H54 (cell line): Measurements from ENCODE around the gene TCP11L2.

ENCODE experiments used
- DNase-seq: peaks from one replicate; pipeline ENCODE4 v3.0.0; 2011; ENCODE audit warnings: low spot score, mixed read lengths; ENCODE audit not compliant: insufficient read length
- FAIRE-seq: peaks from 3 replicates; lab custom pipeline; 2011; peaks lifted over from hg19 to GRCh38; lab: Jason Lieb, UNC
- POLR2A ChIP-seq: IDR thresholded peaks from 2 replicates; pipeline ENCODE4 v1.6.1; 2011; ENCODE audit warnings: low read depth, mild to moderate bottlenecking, low read length

Gene TCP11L2

DNA sequence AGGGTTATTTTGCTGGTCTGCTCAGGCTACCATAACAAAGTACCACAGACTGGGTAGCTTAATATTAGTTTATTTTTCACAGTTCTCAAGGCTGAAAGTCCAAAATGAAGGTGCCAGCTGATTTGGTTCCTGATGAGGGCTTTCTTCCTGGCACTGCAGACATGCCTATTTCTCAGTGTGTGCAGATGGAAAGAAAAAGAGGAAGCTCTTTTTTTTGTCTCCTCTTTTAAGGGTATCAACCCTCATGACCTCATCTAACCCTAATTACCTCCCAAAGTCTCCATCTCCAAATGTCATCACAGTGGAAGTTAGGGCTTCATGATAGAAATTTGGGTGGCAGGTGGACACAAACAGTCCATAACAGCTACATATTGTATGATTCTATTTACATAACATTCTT is 30.0 kb downstream of the TCP11L2 start:
- DNase-seq (no peak), FAIRE-seq (no peak)
- TF ChIP-seq POLR2A, result no peak

DNA sequence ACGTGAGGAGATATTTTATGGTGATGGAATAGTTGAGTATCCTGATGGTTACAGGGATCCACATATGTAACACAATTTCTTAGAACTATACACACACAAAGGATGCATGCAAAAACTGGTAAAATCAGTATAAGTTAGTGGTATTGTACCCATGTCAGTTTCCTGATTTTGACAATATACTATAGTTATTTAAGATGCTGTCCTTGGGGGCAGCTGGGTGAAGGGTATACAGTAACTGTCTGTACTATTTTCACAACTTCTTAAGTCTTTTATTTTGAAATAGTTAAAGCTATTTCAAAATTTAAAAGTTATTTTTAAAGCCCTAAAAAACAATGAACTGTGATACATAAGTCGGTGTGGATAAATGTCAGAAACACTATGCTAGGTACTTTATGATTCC is 30.5 kb downstream of the TCP11L2 start:
- no peak for TF ChIP-seq POLR2A
- DNase-seq (no peak), FAIRE-seq (no peak)

DNA sequence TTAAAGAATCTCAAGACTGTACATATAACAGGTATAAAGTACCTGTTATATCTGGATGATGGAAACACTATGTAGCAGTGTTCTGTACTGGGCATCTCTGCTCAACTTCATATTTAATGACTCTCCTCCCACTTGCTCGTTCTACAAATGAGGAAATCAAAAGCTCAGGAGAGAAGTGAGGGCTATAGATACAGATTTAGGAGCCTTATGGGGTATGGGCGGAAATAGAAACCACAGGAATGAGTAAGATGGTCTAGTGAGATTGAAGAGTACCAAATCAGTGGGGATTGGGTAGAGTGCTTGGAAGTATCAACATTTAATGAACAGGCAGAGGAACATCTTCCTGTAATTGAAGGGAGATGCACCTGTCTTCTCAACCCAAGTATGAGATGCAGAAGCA is 31.2 kb downstream of the TCP11L2 start:
- no peak for FAIRE-seq
- DNase-seq, result no peak
- TF ChIP-seq POLR2A, result no peak

DNA sequence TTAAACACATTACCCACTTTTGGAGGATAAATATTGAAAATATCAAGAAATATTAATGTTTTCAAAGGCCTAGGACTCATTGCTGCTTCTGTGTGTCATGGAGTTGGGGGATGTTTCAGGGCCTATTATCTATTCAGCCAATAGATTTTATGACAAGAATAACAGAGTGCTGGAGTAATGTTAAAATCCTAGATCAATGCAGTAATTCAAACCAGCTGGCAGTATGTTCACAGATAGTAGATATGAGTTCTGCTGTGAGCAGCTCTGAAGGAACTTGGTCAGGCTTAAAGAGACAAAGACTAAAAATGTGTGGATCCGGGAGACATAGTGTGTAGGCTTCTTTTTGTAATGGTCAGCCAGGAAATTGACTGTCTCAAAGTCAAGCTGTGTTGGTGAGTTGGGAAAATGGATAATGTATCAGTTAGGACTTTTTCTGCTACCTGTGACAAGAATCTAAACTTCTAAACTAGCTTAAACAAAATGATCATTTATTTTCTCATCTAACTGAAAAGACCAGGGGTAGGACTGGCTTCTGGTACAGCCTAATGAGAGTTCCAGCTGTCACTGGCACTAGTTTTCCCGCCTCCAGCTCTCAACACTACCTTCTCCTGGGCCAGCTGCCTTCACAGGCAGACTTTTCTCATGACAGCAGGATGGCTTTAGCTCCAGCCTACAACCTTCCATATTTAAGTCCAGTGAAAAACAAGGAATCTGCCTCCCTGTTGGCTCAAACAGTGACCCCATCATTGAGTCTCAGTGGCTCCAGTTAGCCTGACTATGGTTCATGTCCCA is 38.7 kb downstream of the TCP11L2 start:
- no peak for TF ChIP-seq POLR2A
- FAIRE-seq (no peak), DNase-seq (no peak)

DNA sequence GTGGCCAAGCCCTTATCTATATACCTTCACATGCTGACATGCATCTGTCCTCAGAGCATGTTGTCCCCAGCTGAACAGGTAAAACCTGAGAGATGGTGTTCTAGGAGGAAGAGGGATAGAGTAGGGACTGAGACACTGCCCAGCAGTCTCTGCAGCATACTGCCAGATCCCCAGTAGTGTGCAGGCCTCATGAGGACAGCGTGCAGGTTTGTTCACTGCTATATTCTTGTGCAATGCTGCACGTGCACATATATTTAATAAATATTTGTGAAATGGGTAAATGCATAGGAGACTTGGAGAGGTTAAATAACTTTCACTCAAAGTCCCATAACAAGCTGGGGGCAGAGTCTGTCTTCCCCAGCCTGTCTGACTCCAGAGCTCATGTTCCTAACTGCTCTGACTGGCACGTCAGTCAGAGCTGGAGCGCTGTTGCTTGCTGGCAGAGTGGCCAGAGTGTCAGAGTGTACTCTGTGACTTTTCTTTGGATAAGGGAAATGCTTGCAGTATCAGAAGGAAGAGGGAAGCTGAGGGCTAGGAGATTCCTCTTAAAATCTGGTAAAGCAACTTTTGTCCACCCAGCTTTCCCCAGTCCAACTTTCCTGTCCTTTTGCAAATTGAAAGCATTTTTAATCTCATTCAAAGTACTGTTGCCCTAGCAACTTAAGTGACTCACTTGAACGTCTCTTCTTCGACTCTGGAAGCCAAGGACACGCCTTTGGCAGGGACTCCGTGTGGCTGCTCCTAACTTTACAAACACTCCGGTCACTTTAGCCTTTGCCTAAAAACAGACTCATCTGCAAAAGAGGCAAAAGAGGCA is 40.1 kb downstream of the TCP11L2 start:
- DNase-seq (peak; percentile 29), FAIRE-seq (peak; percentile 76)
- TF ChIP-seq POLR2A, result no peak

DNA sequence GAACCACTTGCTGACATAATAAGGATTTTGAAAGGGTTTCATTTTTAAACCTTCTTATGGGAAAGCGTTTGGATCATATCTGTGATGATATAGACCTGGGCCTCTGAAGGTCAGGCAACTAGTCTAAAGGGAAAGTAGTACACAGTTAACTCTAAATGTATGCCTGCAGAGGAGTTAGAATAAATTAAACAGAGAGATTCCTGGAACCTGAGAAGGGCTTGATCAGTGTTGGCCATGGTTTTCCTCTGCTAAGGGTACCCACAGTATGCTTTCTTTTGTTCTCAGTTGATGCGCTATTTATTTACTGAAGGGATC is 40.6 kb downstream of the TCP11L2 start:
- TF ChIP-seq POLR2A, result no peak
- FAIRE-seq (no peak), DNase-seq (no peak)

DNA sequence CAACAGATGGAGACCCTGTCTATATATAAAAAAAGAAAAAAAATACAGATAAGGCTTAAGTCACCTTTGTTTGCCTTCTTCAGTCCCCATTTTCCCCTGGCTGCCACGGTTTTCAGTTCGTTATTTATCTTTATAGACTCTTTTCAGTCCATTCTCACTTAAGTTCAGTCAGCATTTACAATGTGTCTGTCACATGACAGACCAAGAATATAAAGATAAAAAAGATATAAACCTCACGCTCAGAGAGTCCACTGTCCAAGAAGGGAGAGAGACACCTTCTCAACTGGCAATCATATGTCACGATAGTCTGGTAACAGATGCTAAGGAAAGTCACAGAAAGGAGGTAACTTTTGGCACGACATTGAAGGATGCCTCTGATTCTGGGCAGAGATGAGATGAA is 41.6 kb downstream of the TCP11L2 start:
- FAIRE-seq (no peak), DNase-seq (no peak)
- TF ChIP-seq POLR2A, result no peak

DNA sequence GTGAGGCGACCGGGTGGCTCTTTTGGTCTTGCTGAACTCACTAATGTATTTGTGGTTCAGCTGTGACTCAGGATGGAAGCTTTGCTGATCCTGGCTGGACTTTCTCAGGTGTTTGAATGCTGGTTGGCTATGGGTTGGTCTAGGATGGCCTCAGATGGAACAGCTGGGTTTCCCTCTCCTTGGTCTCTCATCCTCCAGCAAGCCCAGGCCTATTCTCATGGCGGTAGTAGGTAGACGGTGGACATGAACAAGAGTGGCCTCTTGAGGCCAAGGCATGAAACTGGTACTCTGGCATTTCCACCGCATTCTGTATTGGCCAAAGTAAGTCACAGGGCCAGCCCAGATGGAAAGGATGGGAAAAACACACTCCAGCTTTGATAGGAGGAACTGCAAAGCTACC is 43.2 kb downstream of the TCP11L2 start:
- no peak for TF ChIP-seq POLR2A
- no peak for FAIRE-seq
- no peak for DNase-seq

DNA sequence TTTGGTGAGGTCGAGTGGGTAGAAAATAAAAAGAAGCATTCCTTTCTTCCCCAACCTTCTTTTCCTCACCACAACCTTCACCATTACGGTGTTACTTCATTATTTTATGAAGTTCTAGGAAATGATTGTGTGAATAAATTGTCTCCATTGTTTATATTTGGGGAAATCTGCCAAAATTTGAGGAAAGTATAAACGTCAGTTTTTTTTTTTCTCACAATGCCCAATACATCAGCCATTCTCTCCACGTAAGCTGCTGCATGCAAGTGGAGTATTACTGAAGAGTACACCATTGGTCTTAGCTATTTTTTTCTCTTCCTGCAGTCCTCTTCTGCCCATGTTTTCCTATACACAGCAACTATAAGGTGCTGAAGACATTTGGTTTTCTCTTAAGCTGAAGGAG is 45.9 kb downstream of the TCP11L2 start:
- no peak for FAIRE-seq
- TF ChIP-seq POLR2A, result no peak

DNA sequence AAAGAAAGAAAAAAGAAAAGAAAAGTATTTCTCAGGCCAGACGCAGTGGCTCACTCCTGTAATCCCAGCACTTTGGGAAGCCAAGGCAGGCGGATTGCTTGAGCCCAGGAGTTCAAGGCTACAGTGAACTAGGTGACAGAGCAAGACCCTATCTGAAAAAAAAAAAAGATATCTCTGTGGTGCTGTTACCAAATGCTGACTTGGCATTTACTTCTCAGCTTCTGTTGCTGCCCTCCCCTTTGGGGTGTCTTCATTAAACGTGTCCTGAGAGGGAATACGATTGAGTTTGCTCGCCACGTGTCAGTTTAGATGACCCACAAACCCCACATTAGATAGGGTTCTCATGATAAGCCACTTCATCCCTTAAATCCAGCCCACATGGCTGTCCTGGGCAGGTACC is 50.6 kb downstream of the TCP11L2 start:
- DNase-seq (no peak), FAIRE-seq (no peak)
- TF ChIP-seq POLR2A, result no peak

More for the DNA sequence above, 45.9 kb downstream of the TCP11L2 start:
- no peak for DNase-seq

DNA sequence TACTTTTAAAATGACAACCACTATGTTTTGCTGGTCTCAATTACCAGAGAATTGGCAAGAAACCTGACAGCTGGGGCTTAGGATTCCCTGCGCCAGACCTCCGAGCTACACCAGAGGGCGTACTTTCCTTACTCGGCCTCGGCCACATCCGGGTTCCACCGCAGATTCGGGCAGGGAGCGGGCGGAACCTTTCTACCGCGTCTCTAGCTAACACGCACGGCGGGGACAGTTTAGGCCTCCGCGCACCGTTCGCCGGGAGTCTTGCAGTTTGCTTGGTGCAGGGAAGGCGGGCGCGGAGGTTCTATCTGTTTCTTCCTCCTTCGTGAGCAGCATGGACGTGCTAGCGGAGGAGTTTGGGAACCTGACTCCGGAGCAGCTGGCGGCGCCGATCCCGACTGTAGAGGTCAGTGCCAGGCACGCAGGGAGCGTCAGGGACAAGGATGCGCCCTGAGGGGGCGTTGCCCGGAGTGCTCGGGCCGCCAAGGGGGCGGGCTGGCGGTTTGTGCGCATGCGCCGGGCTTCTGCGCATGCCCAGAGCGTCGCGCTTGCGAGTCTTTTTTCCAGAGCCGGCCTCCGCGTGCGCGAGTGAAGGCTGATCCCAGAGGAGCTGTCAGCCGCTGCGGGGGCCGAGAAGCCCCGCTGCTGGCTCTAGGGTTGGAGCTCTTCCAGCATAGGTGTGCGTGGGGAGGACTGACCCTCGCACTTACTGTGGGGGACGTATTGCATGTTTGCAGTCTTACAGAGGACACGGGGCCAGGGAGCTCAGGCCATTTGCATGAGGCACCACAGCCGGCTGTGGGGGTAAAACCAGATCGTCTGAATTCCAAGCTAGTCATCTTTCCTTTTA is 55.2 kb downstream of the TCP11L2 start, which contains the start of gene POLR3B:
Gene POLR3B, plus strand, starts transcription at position 200 of the 847 bp plus-strand sequence. Its CDS starts 132 bp downstream, at position 332.
- FAIRE-seq (peak; percentile 80), DNase-seq (peak; percentile 89)
- TF ChIP-seq POLR2A, result peak; percentile 87

DNA sequence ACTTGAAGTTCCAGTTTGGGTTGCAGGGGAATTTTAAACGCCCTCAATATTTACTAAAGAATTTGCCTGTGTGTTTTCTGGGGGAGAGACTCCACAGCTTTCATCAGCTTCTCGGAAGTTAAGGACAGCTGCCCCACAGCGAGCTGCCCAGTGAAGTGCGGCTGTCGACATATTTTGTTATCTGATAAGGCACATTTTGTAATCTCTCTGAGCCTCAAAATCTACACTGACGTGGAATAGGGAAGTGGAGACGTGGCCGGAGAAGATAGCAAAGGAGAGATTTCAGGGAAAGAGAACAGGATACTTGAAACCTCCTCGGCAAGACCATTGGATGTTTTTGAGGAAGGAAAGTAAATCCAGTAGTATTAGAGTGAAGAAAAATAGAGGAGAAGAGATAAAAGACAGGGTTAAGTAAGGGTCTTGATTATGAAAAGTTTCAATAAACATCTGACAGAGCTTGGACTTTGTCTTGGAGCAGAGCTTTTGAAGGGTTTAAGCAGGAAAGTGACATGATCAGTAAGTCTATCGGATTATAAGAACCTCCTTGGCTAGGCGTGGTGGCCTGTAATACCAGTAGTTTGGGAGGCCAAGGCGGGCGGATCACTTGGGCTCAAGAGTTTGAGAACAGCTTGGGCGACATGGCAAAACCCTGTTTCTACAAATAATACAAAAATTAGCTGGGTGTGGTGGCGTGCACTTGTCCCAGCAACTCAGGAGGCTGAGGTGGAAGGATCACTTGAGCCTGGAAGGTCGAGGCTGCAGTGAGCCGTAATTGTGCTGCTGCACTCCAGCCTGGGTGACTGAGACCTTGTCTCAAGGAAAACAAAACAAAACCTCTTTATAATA is 56.1 kb downstream of the TCP11L2 start:
- no peak for TF ChIP-seq POLR2A
- DNase-seq (no peak), FAIRE-seq (no peak)

DNA sequence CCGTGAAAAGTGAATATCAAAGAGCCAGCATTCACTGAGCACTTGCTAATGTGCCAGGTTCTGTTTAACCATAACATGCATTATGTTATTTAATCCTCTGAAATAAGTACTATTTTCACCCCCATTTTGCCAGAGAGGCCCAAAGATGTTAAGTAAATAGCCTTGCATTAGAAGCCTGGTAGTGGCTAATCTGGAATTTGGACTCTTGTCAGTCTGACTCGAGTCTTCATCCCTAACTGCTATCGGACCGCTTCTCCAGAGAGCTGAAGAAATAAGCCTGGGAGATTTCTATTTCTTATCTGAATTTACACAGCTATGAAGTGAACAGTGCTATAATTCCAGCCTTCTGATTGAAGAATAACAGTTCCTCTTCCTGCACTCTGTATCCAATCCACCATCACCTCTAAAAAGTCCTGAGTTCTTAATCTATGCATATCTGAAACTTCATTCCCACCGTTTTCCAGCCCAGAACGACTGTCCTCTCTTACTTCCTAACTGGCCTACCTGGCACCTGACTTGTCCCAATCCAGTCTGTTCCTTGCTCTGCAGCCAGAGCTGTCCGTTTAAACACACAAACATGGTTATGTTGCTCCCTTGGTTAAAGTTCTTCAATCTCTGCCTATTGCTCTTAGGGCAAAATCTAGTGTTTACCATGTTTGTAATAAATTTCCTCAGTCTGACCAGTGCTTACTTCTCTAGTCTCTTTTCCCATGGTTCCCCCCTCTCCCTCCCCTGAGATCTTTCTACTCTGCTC is 57.3 kb downstream of the TCP11L2 start:
- DNase-seq, result no peak
- no peak for FAIRE-seq
- no peak for TF ChIP-seq POLR2A
